Measurements from ENCODE around the gene DDX24. TPM values are rescaled to one million over a fixed set of nuclear protein-coding genes. Genes with fewer than 3 reads are reported as not detected.

The DDX24 gene
- total RNA-seq, 2 donors from 2014 or later: 48.0 to 95.6 TPM

DNA sequence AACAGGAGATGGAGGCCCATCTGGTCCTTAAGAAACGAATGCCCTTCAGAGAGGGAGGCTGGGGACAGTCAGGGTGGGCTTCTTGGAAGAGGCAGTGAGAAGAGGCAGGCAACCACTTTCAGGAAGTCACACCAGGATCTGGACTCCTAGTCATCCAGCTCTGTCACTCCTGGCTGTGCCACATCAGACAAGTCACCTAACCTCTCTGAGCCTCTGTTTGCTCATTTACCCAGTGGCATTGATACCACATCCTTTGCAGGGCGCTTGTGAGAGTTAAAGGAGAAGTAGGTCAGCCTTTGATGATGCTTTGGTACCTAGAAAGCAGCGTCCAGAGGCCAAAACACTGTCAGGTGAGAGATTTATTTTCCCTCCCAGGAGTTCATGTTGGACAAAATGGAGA is 72.8 kb downstream of the DDX24 start:
- Histone ChIP-seq H3K9me3 (no peaks in the 10 kb centered on the region), H3K27me3 (no peaks in the 10 kb centered on the region), H3K4me3 (no peak overlapping the region), H3K27ac (no peak overlapping the region), H3K4me1 (no peaks in the 10 kb centered on the region), H3K36me3 (replicated peaks in 1 of 2; ENCODE audit: insufficient read depth in 1 of 2, low read depth in 2 of 2) (no peaks in the 10 kb centered on the region)
- ATAC-seq (no peak), DNase-seq (no peak)
- 65 to 92% methylated on average over 3 of the region's 3 CpGs for WGBS, 2 donors
- TF ChIP-seq POLR2A (IDR thresholded peaks at IDR 0.05) (no peak), CTCF (IDR thresholded peaks at IDR 0.05) (no peak)
- intact Hi-C loops (cut with DNase I): no loop called here

DNA sequence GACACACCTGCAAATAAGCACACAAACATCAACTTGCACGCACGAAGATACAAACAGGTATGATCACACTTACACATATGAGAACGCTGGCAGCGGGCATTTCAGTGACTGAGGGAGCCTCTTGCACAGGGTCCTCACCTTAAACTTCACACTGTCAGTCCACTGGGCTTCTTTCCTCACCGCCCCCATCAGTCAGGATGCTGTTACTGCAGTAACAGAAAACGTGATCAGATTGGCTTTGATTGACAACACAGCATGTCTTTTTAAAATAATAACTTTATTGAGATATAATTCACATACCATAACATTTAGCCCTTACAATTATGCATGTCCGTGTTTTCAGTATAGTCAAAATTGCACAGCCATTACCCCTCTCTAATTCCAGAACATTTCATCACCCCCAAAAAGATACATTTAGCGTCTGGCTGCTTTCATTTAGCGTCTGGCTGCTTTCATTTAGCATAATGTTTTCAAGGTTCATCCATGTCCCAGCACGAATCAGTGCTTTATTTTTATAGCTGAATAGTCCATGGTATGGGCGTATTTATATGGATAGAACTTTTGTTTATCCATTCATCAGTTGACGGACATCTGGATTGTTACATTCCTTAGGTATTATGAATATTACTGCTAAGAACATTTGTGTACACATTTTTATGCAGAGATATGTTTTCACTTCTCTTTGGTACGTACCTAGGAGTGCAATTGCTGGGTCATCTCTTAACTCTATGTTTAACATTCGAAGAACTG is 75.5 kb downstream of the DDX24 start:
- Histone ChIP-seq H3K4me1 (no peaks in the 10 kb centered on the region), H3K4me3 (no peak overlapping the region), H3K27me3 (no peaks in the 10 kb centered on the region), H3K27ac (no peak overlapping the region), H3K9me3 (no peaks in the 10 kb centered on the region), H3K36me3 (replicated peaks in 1 of 2; ENCODE audit: insufficient read depth in 1 of 2, low read depth in 2 of 2) (no peaks in the 10 kb centered on the region)
- peak in 2 of 7 experiments; percentile 13 to 16 for TF ChIP-seq CTCF (IDR thresholded peaks at IDR 0.05)
- TF ChIP-seq POLR2A (IDR thresholded peaks at IDR 0.05): no peak
- intact Hi-C loops (cut with DNase I): no loop called here
- DNase-seq: no peak
- WGBS, 2 donors: 40 to 41% methylated on average over 14 of the region's 14 CpGs
- ATAC-seq: no peak

DNA sequence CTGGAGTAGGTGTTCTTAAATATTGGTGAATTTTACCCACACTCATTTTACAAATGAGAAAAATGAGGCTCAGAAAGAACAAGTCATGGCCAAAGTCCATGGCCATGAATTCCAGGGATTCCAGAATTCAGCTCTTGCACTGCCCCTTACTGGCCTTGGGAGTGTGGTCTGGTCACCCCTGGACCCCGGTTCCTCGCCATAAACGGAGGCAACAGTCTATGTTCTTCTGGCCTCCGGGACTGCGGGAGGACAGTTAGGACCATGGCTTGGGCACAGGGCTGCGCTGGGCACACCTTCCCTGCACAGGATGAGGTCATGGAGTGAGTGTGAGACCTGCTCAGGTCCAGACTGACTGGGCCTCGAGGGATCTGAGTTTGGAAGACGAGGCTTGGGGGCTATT is 77.0 kb downstream of the DDX24 start:
- DNase-seq (no peak), ATAC-seq (no peak)
- intact Hi-C loops (cut with DNase I): loop anchor here (5.0 kb wide), 1 partner anchor 67 kb away; no protein-coding TSS in a partner anchor
- H3K4me3 ChIP-seq: no peak overlapping the region
- H3K27ac ChIP-seq: no peak overlapping the region
- no peaks in the 10 kb centered on the region for H3K4me1 ChIP-seq
- no peaks in the 10 kb centered on the region for H3K36me3 ChIP-seq (replicated peaks in 1 of 2; ENCODE audit: insufficient read depth in 1 of 2, low read depth in 2 of 2)
- 54 to 61% methylated on average over 5 to 8 of the region's 8 CpGs for whole genome bisulfite sequencing, 2 donors
- H3K27me3 ChIP-seq: no peaks in the 10 kb centered on the region
- H3K9me3 ChIP-seq: no peaks in the 10 kb centered on the region
- no peak for TF ChIP-seq POLR2A (IDR thresholded peaks at IDR 0.05)
- TF ChIP-seq CTCF (IDR thresholded peaks at IDR 0.05): no peak

- DNase-seq: no peak
- no peaks in the 10 kb centered on the region for H3K9me3 ChIP-seq
- H3K4me3 ChIP-seq: no peak overlapping the region
- H3K4me1 ChIP-seq: no peaks in the 10 kb centered on the region
- no peak for ATAC-seq
- H3K27ac ChIP-seq: no peak overlapping the region
- TF ChIP-seq CTCF (IDR thresholded peaks at IDR 0.05): no peak
- no peak for TF ChIP-seq POLR2A (IDR thresholded peaks at IDR 0.05)
- no peaks in the 10 kb centered on the region for H3K27me3 ChIP-seq
- H3K36me3 ChIP-seq (replicated peaks in 1 of 2; ENCODE audit: insufficient read depth in 1 of 2, low read depth in 2 of 2): no peaks in the 10 kb centered on the region
- WGBS, 2 donors: 65 to 75% methylated on average over 3 to 4 of the region's 4 CpGs
- intact Hi-C loops (cut with DNase I): loop anchor here (5.0 kb wide), 1 partner anchor 66 kb away; no protein-coding TSS in a partner anchor
These were observed 77.6 kb downstream of the DDX24 start for GRCh38 chr14:94003397-94003796.

Measured in body of pancreas (tissue), 4 donors.